Stimulated activated naive CD8-positive, alpha-beta T cell treated with anti-CD3 and anti-CD28 coated beads, Interleukin-15, Interleukin-2, amounts not matched to agents 100 ng/mL and 50 ng/mL, for 24 hours (primary cell): Measurements from ENCODE around the gene MEI1.

Experiments
- H3K27ac Mint-ChIP-seq: one replicate; pipeline ENCODE4 v1.8.0; 2021; ENCODE audit warnings: mild to moderate bottlenecking, mixed read lengths
- H3K27me3 Mint-ChIP-seq: one replicate; pipeline ENCODE4 v1.8.0; 2021; ENCODE audit warnings: mixed read lengths
- H3K36me3 Mint-ChIP-seq: one replicate; pipeline ENCODE4 v1.8.0; 2021; ENCODE audit warnings: low read depth, mixed read lengths
- H3K4me1 Mint-ChIP-seq: one replicate; pipeline ENCODE4 v1.8.0; 2021; ENCODE audit warnings: low read depth, mixed read lengths
- H3K4me3 Mint-ChIP-seq: one replicate; pipeline ENCODE4 v1.8.0; 2021; ENCODE audit warnings: mild to moderate bottlenecking, mixed read lengths
- H3K9me3 Mint-ChIP-seq: one replicate; pipeline ENCODE4 v1.8.0; 2021; ENCODE audit warnings: mixed read lengths

MEI1 gene

GRCh38 chr22:41805639-41806038 is 106.3 kb downstream of the MEI1 start:
- Mint-ChIP-seq H3K27me3 (no peaks in the 10 kb centered on the region), H3K4me3 (no peak overlapping the region), H3K4me1 (peaks cover 24% of the 10 kb centered on the region), H3K27ac (no peak overlapping the region), H3K36me3 (peaks cover 25% of the 10 kb centered on the region), H3K9me3 (no peaks in the 10 kb centered on the region)

- Mint-ChIP-seq H3K36me3 (peaks cover 31% of the 10 kb centered on the region), H3K4me1 (peaks cover 7% of the 10 kb centered on the region), H3K27ac (no peak overlapping the region), H3K9me3 (no peaks in the 10 kb centered on the region), H3K4me3 (no peak overlapping the region), H3K27me3 (no peaks in the 10 kb centered on the region)
Observed at GRCh38 chr22:41808400-41808799, 109.1 kb downstream of the MEI1 start.

GRCh38 chr22:41810022-41810421 is 110.7 kb downstream of the MEI1 start:
- Mint-ChIP-seq H3K4me3 (no peak overlapping the region), H3K9me3 (no peaks in the 10 kb centered on the region), H3K36me3 (peaks cover 42% of the 10 kb centered on the region), H3K27me3 (no peaks in the 10 kb centered on the region), H3K4me1 (no peaks in the 10 kb centered on the region), H3K27ac (no peak overlapping the region)

DNA sequence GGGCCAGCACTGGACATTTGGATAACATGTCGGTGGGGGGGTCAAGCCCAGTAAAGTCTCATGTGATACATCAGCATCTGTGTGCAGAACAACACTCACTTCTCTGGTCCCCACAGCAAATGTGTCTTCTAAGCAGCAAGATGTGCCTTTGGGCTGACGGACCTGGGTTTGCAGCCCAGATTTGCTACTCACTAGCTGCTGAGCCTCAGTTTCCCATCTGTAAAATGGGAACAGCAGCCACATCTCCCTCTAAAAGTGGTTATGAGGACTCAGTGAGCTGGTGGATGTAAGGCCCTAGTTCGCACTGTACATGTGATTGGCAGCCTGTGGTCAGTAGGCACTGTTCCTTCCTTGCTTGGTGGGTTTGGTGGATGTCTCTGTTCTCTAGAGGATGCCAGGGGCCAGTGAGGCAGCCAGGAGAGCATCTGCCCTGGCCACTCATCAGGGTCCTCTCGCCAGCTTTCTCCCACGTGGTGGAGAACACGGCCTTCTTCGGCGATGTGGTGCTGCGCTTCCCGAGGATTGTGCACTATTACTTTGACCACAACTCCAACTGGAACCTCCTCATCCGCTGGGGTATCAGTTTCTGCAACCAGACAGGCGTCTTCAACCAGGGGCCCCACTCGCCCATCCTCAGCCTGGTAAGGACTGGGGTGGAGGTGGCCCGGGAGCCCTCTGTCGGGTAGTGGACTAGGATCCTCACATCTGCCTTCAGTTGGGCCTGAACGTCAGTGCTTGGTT is 113.7 kb downstream of the MEI1 start:
- no peaks in the 10 kb centered on the region for H3K4me1 Mint-ChIP-seq
- H3K4me3 Mint-ChIP-seq = no peak overlapping the region
- no peaks in the 10 kb centered on the region for H3K27me3 Mint-ChIP-seq
- H3K9me3 Mint-ChIP-seq = no peaks in the 10 kb centered on the region
- peaks cover 50% of the 10 kb centered on the region for H3K36me3 Mint-ChIP-seq
- no peak overlapping the region for H3K27ac Mint-ChIP-seq

DNA sequence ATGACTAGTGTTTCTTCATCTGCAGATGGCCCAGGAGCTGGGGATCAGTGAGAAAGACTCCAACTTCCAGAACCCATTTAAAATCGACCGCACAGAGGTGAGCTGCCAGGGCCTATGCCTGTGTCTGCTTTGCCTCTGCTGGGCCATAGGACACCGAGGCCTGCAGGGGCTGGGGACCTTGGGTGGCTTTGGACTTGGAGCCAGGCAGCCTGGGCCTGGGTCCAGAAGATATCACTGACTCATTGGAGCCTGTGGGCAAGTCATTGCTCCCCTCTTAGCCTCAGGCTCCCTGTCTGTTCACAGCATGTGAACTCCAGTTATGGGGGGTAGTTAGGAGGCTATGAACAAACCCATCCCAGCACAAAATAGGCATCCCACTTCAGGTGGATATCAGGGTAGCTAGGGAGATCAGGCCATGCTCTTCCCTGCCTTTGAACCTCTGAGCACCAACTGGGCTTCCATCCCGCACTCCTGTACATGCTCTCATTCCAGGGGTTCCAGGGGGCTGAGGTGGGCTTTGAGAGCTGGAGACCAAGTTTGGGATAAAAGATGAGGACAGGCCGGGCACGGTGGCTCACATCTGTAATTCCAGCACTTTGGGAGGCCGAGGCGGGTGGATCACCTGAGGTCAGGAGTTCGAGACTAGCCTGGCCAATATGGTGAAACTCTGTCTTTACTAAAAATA is 114.6 kb downstream of the MEI1 start:
- Mint-ChIP-seq H3K27ac (no peak overlapping the region), H3K4me1 (no peaks in the 10 kb centered on the region), H3K4me3 (no peak overlapping the region), H3K36me3 (peaks cover 50% of the 10 kb centered on the region), H3K27me3 (no peaks in the 10 kb centered on the region), H3K9me3 (no peaks in the 10 kb centered on the region)

DNA sequence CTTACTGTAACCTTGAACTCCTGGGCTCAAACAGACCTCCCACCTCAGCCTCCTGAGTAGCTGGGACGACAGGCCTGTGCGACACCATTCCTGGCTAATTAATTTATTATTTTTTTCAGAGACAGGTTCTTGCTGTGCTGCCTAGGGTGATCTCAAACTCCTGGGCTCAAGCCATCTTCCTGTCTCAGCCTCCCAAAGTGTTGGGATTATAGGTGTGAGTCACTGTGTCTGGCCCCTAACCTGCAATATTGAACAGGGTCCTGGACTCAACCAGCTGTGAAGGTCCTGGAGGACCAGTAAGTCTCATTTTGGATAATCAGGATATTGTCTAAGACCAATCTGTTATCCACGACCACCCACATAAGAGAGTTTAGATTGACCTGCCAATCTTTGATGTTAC is 116.4 kb downstream of the MEI1 start:
- Mint-ChIP-seq H3K27me3 (no peaks in the 10 kb centered on the region), H3K36me3 (peaks cover 36% of the 10 kb centered on the region), H3K9me3 (no peaks in the 10 kb centered on the region), H3K4me1 (no peaks in the 10 kb centered on the region), H3K4me3 (no peak overlapping the region), H3K27ac (no peak overlapping the region)

DNA sequence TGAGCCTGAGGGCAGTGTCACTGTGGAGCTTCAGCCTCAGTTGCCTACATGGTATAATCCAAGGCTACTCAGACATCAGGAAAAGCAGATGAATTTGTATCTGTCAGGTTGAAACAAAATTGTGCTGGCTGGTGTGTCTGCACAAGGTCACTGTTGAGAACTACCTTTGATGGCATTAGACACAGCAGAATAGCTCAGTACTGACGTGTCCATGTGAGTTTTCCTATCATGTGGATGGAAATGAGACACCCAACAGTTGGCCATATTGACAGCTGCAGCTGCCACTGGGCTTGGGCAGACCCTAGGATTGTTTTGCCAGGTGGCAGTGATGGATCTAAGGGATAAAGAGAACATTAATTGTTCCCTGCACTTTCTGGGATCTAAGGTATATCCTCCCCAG is 116.9 kb downstream of the MEI1 start:
- H3K4me3 Mint-ChIP-seq = no peak overlapping the region
- no peaks in the 10 kb centered on the region for H3K4me1 Mint-ChIP-seq
- H3K27me3 Mint-ChIP-seq = no peaks in the 10 kb centered on the region
- H3K36me3 Mint-ChIP-seq = peaks cover 34% of the 10 kb centered on the region
- H3K9me3 Mint-ChIP-seq = no peaks in the 10 kb centered on the region
- no peak overlapping the region for H3K27ac Mint-ChIP-seq

GRCh38 chr22:41816871-41817270 is 117.6 kb downstream of the MEI1 start:
- Mint-ChIP-seq H3K4me1 (peaks cover 5% of the 10 kb centered on the region), H3K27ac (no peak overlapping the region), H3K9me3 (no peaks in the 10 kb centered on the region), H3K4me3 (no peak overlapping the region), H3K36me3 (peaks cover 28% of the 10 kb centered on the region), H3K27me3 (no peaks in the 10 kb centered on the region)

- H3K4me3 Mint-ChIP-seq = no peak overlapping the region
- peaks cover 34% of the 10 kb centered on the region for H3K36me3 Mint-ChIP-seq
- H3K27me3 Mint-ChIP-seq = no peaks in the 10 kb centered on the region
- no peak overlapping the region for H3K27ac Mint-ChIP-seq
- peaks cover 17% of the 10 kb centered on the region for H3K4me1 Mint-ChIP-seq
- H3K9me3 Mint-ChIP-seq = no peaks in the 10 kb centered on the region
Observed at GRCh38 chr22:41818011-41818410, 118.7 kb downstream of the MEI1 start.

- Mint-ChIP-seq H3K27me3 (no peaks in the 10 kb centered on the region), H3K4me1 (peaks cover 22% of the 10 kb centered on the region), H3K4me3 (no peak overlapping the region), H3K9me3 (no peaks in the 10 kb centered on the region), H3K27ac (no peak overlapping the region), H3K36me3 (peaks cover 30% of the 10 kb centered on the region)
Observed at GRCh38 chr22:41818596-41818995, 119.3 kb downstream of the MEI1 start.

- no peaks in the 10 kb centered on the region for H3K27me3 Mint-ChIP-seq
- H3K4me3 Mint-ChIP-seq = no peak overlapping the region
- no peak overlapping the region for H3K27ac Mint-ChIP-seq
- H3K9me3 Mint-ChIP-seq = no peaks in the 10 kb centered on the region
- H3K4me1 Mint-ChIP-seq = peaks cover 28% of the 10 kb centered on the region
- H3K36me3 Mint-ChIP-seq = peaks cover 30% of the 10 kb centered on the region
Observed at GRCh38 chr22:41819257-41819656, 120.0 kb downstream of the MEI1 start.

GRCh38 chr22:41820447-41820846 is 121.1 kb downstream of the MEI1 start:
- Mint-ChIP-seq H3K9me3 (no peaks in the 10 kb centered on the region), H3K27ac (no peak overlapping the region), H3K4me3 (no peak overlapping the region), H3K36me3 (peaks cover 25% of the 10 kb centered on the region), H3K4me1 (peaks cover 30% of the 10 kb centered on the region), H3K27me3 (no peaks in the 10 kb centered on the region)

DNA sequence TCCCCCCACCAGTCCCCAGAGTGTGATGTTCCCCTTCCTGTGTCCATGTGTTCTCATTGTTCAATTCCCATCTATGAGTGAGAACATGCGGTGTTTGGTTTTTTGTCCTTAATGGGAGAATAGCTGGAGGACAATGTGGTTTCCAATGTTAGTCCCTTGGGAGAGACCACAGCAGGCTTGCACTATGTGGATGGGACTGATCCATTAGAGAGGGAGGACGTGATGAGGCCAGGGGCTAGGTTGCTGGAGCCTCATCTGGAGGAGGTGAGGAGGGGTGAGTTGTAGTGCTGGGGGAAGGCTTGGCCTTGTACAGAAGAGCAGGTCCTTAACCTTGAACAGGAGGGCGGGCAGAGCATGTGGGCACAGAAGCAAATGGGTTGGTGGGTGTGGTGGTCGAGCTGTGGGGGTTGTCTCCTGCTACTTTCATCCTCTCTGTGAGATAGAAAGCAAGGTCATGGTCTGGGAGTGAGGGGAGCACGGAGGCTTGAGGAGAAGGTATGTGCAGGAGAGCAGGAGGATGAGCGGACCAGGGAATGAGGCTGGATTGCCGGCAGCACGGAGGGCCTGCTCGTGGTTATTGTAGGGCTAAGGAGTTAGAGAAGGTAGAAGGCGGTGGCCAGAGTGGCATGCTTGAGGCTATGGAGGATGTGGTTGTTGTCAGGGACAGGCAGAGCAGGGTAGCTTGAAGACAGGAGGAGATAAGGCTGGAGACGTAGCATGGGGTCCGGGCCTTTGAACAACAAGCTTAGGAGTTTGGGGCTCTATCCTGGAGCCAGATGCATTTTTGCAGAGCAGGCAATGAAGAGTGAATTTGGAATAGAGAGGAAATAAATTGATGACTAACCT is 122.4 kb downstream of the MEI1 start:
- Mint-ChIP-seq H3K9me3 (no peaks in the 10 kb centered on the region), H3K4me3 (no peak overlapping the region), H3K27ac (peak overlapping the region; percentile 94), H3K27me3 (no peaks in the 10 kb centered on the region), H3K36me3 (peaks cover 21% of the 10 kb centered on the region), H3K4me1 (peaks cover 30% of the 10 kb centered on the region)

DNA sequence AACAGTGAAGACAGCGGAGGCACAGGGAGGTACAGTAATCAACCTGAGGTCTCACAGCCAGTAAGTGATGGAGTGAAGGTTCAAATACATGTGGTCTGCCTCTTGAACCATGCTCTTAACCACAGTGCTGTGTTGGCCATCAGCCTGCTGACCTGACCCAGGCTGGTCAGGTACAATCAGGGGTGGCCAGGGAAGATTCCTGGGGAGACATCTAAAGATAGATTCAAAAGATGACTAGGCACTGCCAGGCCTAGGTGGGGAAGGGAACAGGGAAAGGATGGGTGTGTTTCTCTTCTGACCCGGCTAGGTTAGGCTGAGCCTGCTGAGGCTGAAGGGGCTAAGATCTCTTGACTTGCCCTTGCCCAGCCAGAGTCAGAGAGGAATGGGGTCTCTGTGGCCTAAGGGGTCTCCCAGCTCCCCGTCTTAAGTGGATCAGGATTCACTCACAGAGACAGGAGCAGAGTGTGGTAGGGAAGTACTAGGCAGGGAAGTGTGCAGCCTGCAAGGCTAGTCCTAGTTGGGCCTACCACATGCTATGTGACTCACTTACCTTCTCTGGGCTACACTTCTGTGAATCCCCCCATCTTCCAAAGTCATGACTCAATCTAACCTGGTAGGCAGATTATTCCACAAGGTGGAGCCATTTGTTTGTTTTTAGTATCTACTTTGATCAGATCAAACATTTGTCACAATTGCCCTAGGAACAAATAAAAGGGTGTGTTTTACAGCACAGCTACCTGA is 123.2 kb downstream of the MEI1 start:
- Mint-ChIP-seq H3K4me3 (no peak overlapping the region), H3K36me3 (peaks cover 21% of the 10 kb centered on the region), H3K9me3 (no peaks in the 10 kb centered on the region), H3K27ac (peak overlapping the region; percentile 94), H3K27me3 (no peaks in the 10 kb centered on the region), H3K4me1 (peaks cover 33% of the 10 kb centered on the region)
